Caki2 (cell line): ENCODE measurements around the gene HRNR. TPM values are rescaled to one million over a fixed set of nuclear protein-coding genes. Genes with fewer than 3 reads are reported as not detected.
A peak's percentile ranks its signal among the peaks of the same experiment; 100 is the strongest.

Experiments
- DNase-seq: peaks from one replicate; pipeline ENCODE4 v3.0.0-alpha.2; 2015; ENCODE audit warnings: low read depth
- in situ Hi-C: cut with HindIII; loops from 2 replicates; pipeline ENCODE4 v1.10.0; 2016; ENCODE audit warnings: low sequenced_read_pairs, low pct_unique_long_range_greater_than_20kb, mixed read lengths
- total RNA-seq: library from RNA; depleted of rRNA; stranded (reverse); fragments of >200 nt; shearing (Covaris generic); gene quantifications from 2 replicates; pipeline ENCODE4 v1.2.3, GENCODE V29; 2014; ENCODE audit warnings: low replicate concordance; rRNA removed

Gene HRNR
- total RNA-seq, 1 experiment from 2014 or later = not detected

- in situ Hi-C loops = no loop called here
- no peak for DNase-seq
Measured at GRCh38 chr1:152164517-152165136, 59.4 kb downstream of the HRNR start.

DNA sequence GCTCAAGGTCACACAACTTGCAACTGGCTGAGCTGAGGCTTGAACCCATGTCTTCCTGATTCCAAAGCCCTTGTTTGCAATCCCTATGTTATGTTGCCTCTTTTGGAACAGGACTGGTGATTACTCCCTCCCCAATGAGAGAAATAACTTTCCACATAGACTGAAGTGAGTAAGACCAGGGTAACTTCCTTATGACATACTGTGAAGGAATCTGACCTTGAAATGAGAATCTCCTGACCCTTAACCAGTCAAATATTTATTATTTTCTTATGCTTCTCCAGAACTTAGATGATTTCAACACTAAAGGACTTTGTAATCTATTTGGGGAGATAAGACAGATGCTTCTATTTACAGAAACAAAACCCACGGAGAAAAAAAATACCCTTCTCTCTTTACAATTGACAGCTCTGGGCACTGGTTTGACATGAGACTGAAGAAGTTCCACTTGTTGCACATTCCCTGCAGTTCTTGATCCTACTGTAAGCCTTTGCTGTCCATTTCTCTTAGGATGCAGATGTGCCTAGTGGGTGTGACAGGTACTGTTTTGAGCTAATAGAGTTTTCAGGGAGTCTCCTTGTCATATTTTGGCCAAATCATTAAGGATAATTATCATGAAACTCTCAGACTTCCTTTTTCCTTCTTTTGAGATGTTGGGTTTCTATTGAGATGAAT lies 61.1 kb downstream of the HRNR start:
- in situ Hi-C loops = no loop called here
- peak; percentile 94 for DNase-seq

Other genes starting within 250 kb of the HRNR start
- 456 and 483 TPM in 2 replicates for gene S100A10, start 230.3 kb downstream of the HRNR start, total RNA-seq
- gene S100A11, start 187.2 kb downstream of the HRNR start, total RNA-seq = 309 and 455 TPM in 2 replicates
- gene TCHHL1, start 135.1 kb downstream of the HRNR start, total RNA-seq = not detected in 2 replicates
- gene TCHH, start 108.7 kb downstream of the HRNR start, total RNA-seq = not detected in 2 replicates
- not detected in 2 replicates for gene RPTN, start 65.0 kb downstream of the HRNR start, total RNA-seq
- not detected in 2 replicates for gene FLG, start 101.0 kb upstream of the HRNR start, total RNA-seq
- gene FLG2, start 135.8 kb upstream of the HRNR start, total RNA-seq = not detected in 2 replicates
- gene CRNN, start 190.1 kb upstream of the HRNR start, total RNA-seq = not detected in 2 replicates